ENCODE measurements around the gene ACOT13.
"Not testable (repeated sequence)": the region's sequence is repeated elsewhere in the genome, so short reads cannot be mapped to it uniquely, and the experiment has no call there.

ACOT13 gene

GRCh38 chr6:24719125-24719971, 52.5 kb downstream of the ACOT13 start, which contains the start of gene C6orf62:
Gene C6orf62 (minus strand): TSS chr6:24719154. CDS start chr6:24718668, 486 bp downstream.
- DNase-seq (ENCODE audit: low read depth): no peak
- H3K4me3 ChIP-seq (ENCODE audit: low read depth, low read length): peak within 1 kb of the TSS; percentile 98
- TF ChIP-seq, protein P1, sequence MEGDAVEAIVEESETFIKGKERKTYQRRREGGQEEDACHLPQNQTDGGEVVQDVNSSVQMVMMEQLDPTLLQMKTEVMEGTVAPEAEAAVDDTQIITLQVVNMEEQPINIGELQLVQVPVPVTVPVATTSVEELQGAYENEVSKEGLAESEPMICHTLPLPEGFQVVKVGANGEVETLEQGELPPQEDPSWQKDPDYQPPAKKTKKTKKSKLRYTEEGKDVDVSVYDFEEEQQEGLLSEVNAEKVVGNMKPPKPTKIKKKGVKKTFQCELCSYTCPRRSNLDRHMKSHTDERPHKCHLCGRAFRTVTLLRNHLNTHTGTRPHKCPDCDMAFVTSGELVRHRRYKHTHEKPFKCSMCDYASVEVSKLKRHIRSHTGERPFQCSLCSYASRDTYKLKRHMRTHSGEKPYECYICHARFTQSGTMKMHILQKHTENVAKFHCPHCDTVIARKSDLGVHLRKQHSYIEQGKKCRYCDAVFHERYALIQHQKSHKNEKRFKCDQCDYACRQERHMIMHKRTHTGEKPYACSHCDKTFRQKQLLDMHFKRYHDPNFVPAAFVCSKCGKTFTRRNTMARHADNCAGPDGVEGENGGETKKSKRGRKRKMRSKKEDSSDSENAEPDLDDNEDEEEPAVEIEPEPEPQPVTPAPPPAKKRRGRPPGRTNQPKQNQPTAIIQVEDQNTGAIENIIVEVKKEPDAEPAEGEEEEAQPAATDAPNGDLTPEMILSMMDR (IDR thresholded peaks at IDR 0.05; ENCODE audit: control insufficient read depth, extremely low read depth, insufficient read depth): no peak

DNA sequence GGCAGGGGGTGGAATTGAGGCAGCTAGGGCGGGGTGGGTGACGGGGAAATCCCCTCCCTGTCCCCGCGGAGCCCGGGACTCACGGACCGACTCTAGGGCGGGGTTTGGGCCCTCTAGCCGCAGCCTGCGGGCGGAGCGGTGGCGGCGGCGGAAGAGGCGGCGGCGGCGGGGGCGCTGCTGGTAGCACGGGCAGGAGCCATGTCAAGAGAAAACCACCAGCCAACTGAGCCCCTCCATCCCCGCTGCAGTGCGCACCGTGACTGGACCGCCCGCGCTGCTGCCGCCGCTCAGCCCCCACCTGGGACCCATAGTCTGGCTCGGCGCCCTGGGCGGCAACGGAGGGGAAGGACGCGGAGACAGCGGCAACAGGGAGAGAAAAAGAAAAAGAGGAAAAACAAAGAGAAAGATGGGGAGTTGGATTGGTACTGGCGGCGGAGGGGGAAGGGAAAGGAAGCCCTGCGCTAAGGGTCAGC, 53.3 kb downstream of the ACOT13 start:
- H3K4me3 ChIP-seq (ENCODE audit: low read depth, low read length): peak overlapping the region; percentile 98
- DNase-seq (ENCODE audit: low read depth): no peak
- TF ChIP-seq, protein P1 (IDR thresholded peaks at IDR 0.05; ENCODE audit: control insufficient read depth, extremely low read depth, insufficient read depth): no peak

DNA sequence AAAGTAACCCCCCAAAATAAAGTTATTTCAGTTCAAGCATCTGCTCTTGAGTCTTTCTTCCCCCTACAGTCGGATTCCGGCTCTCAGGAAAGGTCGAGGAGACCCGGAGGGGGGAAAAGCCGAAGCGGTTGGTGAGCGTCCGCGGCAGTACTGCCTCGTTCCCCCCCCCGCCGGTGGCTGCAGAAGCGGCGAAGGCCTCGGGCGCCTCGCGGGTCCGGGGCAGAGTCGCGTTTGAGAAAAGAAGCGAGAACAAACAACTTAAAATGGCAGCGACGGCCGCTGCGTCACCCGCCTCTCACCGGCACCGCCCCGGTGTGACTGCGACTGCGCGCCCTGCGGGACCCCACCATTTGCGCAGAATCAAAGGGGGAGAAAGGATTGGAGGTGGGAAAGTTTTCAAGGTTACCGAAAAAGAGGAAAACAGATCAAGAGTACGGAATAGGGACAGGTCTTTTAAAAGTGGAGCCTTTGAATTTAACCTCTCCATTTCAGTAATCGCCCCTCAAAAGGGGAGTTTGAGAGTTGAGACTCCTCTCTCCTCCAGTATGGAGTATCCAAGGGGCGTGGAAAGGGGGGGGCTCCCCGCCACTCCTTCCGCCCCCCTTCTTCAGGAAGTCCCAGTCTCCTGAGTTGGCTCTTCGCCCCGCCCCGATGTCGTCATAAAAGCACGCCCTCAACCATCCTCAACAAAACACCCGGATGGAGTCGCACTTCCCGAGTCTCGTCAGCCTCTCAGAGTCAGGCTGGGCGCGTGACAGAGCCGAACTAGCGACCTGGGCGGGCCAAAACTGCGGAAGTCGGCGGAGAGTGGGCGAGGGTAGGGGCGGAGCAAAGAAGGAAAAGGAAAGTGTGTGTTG, 54.0 kb downstream of the ACOT13 start:
- peak overlapping the region; percentile 98 for H3K4me3 ChIP-seq (ENCODE audit: low read depth, low read length)
- TF ChIP-seq, protein P1 (IDR thresholded peaks at IDR 0.05; ENCODE audit: control insufficient read depth, extremely low read depth, insufficient read depth): no peak
- DNase-seq (ENCODE audit: low read depth): peak; percentile 99

DNA sequence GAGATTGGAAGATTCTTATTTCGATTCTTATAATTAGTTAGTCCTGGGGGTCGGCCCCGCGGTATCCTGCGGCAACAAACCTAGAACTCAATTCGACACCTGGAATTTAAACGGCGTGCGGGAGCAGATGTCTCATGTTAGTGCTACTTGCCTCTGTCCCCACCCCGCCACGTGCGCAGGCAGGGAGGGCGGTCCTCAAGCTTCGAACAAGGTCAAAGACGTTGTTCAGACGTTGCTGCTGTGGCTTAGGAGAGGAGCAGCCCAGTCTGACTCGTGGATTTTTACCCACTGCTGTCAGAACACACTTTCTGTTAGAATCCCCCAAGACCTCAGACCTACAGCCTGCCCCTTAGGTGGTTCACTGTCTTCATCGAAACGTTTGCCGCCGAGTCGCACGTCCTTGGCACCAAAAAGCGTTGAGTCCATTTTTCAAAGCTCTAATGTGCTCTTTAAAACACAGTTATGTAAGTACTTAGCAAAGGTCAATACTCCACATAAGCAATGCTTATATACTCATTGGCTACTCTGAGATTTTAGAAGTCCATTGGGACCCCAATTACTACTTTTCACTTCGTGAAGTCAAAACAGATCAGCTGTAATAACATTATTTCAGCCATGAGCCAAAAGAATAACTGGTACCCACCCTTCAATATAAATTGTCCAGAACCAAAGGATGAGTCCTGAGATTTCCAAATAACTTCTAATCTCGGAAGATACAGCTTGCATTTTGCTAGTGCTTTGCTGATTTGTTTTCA, 54.8 kb downstream of the ACOT13 start:
- no peak for DNase-seq (ENCODE audit: low read depth)
- TF ChIP-seq, protein P1 (IDR thresholded peaks at IDR 0.05; ENCODE audit: control insufficient read depth, extremely low read depth, insufficient read depth): no peak
- peak overlapping the region; percentile 98 for H3K4me3 ChIP-seq (ENCODE audit: low read depth, low read length)

GRCh38 chr6:24723270-24723669, 56.4 kb downstream of the ACOT13 start:
- H3K4me3 ChIP-seq (ENCODE audit: low read depth, low read length): no peak overlapping the region
- no peak for DNase-seq (ENCODE audit: low read depth)
- TF ChIP-seq, protein P1 (IDR thresholded peaks at IDR 0.05; ENCODE audit: control insufficient read depth, extremely low read depth, insufficient read depth): no peak

GRCh38 chr6:24730653-24731052, 63.8 kb downstream of the ACOT13 start:
- H3K4me3 ChIP-seq (ENCODE audit: low read depth, low read length); DNase-seq (ENCODE audit: low read depth): not testable (repeated sequence)

DNA sequence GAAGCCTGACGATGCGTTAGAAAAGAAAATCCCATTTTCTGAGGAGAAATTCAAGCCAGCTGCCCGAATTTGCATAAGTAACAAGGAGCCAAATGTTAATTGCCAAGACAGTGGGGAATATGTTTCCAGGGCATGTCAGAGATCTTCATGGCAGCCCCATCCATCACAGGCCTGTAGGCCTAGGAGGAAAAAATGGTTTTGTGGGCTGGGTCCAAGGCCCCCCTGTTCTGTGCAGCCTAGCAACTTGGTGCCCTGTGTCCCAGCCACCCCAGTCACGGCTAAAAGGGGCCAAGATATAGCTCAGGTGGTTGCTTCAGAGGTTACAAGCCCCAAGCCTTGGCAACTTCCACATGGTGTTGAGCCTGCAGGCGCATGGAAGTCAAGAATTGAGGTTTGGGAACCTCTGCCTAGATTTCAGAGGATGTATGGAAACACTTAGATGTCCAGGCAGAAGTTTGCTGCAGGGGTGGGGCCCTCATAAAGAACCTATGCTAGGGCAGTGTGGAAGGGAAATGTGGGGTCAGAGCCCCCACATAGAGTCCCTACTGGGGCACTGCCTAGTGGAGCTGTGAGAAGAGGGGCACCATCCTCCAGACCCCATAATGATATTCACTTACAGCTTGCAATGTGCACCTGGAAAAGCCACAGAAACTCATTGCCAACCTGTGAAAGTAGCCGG, 64.7 kb downstream of the ACOT13 start:
- DNase-seq (ENCODE audit: low read depth); H3K4me3 ChIP-seq (ENCODE audit: low read depth, low read length): not testable (repeated sequence)

All from LNCaP clone FGC (cell line).